BLaER1 treated with 17β-estradiol and CSF1 and Interleukin-3, amounts not matched to agents 10 nM and 100 nM (cell line): ENCODE results near the gene EVPL.
A peak's percentile ranks its signal among the peaks of the same experiment; 100 is the strongest.
"Not testable (repeated sequence)": the region's sequence is repeated elsewhere in the genome, so short reads cannot be mapped to it uniquely, and the experiment has no call there.

ENCODE experiments used
- H3K27ac ChIP-seq, 11 experiments: shearing (Covaris generic); formaldehyde crosslinking; 2 replicates each; pipeline ENCODE4 v1.8.1; 2022
- H3K27me3 ChIP-seq, 11 experiments: shearing (Covaris generic); formaldehyde crosslinking; 2 replicates each; pipeline ENCODE4 v1.8.1; 2022
- H3K36me3 ChIP-seq, 11 experiments: shearing (Covaris generic); formaldehyde crosslinking; 2 replicates each; pipeline ENCODE4 v1.8.1; 2022
- H3K4me1 ChIP-seq, 10 experiments: shearing (Covaris generic); formaldehyde crosslinking; 2 replicates each; pipeline ENCODE4 v1.8.1; 2022
- H3K4me2 ChIP-seq, 11 experiments: shearing (Covaris generic); formaldehyde crosslinking; 2 replicates each; pipeline ENCODE4 v1.8.1; 2022
- H3K4me3 ChIP-seq, 10 experiments: shearing (Covaris generic); formaldehyde crosslinking; 2 replicates each; pipeline ENCODE4 v1.8.1; 2022
- H3K9ac ChIP-seq, 11 experiments: shearing (Covaris generic); formaldehyde crosslinking; 2 replicates each; pipeline ENCODE4 v1.8.1; 2022
- H3K9me3 ChIP-seq, 11 experiments: shearing (Covaris generic); formaldehyde crosslinking; replicated peaks in 1 of 11; 2 replicates each; pipeline ENCODE4 v1.8.1; 2022
- H4K20me1 ChIP-seq, 11 experiments: shearing (Covaris generic); formaldehyde crosslinking; 2 replicates each; pipeline ENCODE4 v1.8.1; 2022
- Cebpa-rat ChIP-seq, 11 experiments: shearing (Covaris generic); IDR thresholded peaks; 2 replicates each; pipeline ENCODE4 v1.8.1; 2022

EVPL gene

GRCh38 chr17:76049836-76050537 lies 22.9 kb upstream of the EVPL start:
- Histone ChIP-seq H3K9ac (peak overlapping the region in 7 of 11 experiments; percentile 3 to 44 (median 16); a peak in 2 of 22 replicates), H3K27ac (peak overlapping the region in 2 of 11 experiments; percentile 9 to 16; a peak in 1 of 22 replicates), H3K9me3 (no peaks in the 10 kb centered on the region), H3K36me3 (peaks cover 95 to 100% (median 98%) of the 10 kb centered on the region in 11 experiments), H3K4me2 (peak overlapping the region in 2 of 11 experiments; percentile 2 to 21; a peak in 1 of 22 replicates), H3K27me3 (no peaks in the 10 kb centered on the region), H3K4me1 (peaks cover 0 to 54% (median 22%) of the 10 kb centered on the region in 10 experiments; a peak in 12 of 20 replicates), H4K20me1 (peaks cover 7 to 59% (median 35%) of the 10 kb centered on the region in 11 experiments; a peak in 16 of 22 replicates), H3K4me3 (no peak overlapping the region)
- TF ChIP-seq Cebpa-rat (IDR thresholded peaks at IDR 0.05), result no peak

DNA sequence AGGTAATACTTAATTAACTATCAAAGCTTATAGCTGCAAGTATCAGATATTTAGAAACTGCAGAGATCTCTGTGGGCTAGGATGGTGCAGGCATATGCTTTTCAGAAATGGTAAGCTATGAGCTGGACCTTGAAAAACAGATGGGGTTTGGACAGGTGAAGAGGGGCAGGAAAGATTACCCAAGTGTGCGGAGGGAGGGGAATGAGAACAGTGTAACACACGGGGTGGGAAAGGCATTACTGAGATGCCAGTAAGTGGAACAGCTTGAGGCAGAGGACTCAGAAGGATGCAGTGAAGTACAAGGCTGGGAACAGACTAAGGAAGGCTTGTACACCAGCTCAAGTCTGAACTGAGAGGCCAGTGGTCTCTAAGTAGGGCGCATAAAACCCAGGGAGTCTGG lies 22.1 kb upstream of the EVPL start:
- peaks cover 0 to 50% (median 22%) of the 10 kb centered on the region in 10 experiments; a peak in 12 of 20 replicates for H3K4me1 ChIP-seq
- H3K9ac ChIP-seq, result 0 out of 22 replicates have a peak overlapping the region, but pooled peaks of 1 of the 11 experiments have one; percentile 3
- no peak overlapping the region for H3K4me3 ChIP-seq
- no peaks in the 10 kb centered on the region for H3K9me3 ChIP-seq
- peaks cover 7 to 62% (median 35%) of the 10 kb centered on the region in 11 experiments; a peak in 16 of 22 replicates for H4K20me1 ChIP-seq
- H3K27me3 ChIP-seq, result no peaks in the 10 kb centered on the region
- TF ChIP-seq Cebpa-rat (IDR thresholded peaks at IDR 0.05), result no peak
- H3K27ac ChIP-seq, result no peak overlapping the region; a peak in 1 of 22 replicates
- H3K4me2 ChIP-seq, result no peak overlapping the region
- peaks cover 96 to 100% (median 98%) of the 10 kb centered on the region in 11 experiments for H3K36me3 ChIP-seq

GRCh38 chr17:76048711-76049110 lies 21.6 kb upstream of the EVPL start:
- Histone ChIP-seq H3K9ac (peak overlapping the region in 1 of 11 experiments; percentile 24; a peak in 1 of 22 replicates), H3K4me2 (peak overlapping the region in 5 of 11 experiments; percentile 23 to 60 (median 40); a peak in 9 of 22 replicates), H4K20me1 (peaks cover 7 to 63% (median 35%) of the 10 kb centered on the region in 11 experiments; a peak in 16 of 22 replicates), H3K9me3 (no peaks in the 10 kb centered on the region), H3K27me3 (no peaks in the 10 kb centered on the region), H3K4me3 (no peak overlapping the region), H3K36me3 (peaks cover 96 to 100% (median 98%) of the 10 kb centered on the region in 11 experiments), H3K4me1 (peaks cover 0 to 45% (median 20%) of the 10 kb centered on the region in 10 experiments; a peak in 12 of 20 replicates), H3K27ac (no peak overlapping the region; a peak in 1 of 22 replicates)
- no peak for TF ChIP-seq Cebpa-rat (IDR thresholded peaks at IDR 0.05)

DNA sequence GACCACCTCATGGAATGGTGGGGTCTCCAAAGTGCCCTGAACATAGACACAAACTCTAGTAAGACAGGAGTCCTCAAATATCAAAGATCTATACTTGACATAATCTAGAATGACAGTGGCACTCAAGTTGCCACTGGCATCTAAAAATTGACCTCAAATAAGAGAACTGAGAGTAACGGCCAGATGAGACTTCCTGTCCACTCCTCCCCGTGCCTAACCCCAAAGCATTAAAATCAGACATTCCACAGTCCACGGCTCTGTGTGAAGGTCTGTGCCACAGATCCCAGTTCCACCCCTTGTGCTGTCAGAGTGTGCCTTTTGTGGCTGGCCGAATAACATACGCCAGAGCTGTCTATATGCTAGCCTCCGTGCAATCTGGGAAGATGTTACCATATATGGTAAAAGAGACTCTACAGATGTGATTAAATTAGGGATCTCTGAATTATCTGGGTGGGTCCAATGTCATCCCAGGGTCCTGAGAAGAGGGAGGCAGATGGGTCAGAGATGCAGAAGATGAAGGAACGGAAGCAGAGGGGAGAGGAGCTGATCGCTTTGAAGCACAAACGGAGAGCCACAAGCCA lies 21.0 kb upstream of the EVPL start:
- Histone ChIP-seq H3K4me2 (peak overlapping the region in 5 of 11 experiments; percentile 23 to 60 (median 40); a peak in 10 of 22 replicates), H3K9ac (peak overlapping the region in 1 of 11 experiments; percentile 24; a peak in 2 of 22 replicates), H3K9me3 (no peaks in the 10 kb centered on the region), H3K27ac (no peak overlapping the region), H3K36me3 (peaks cover 96 to 100% (median 98%) of the 10 kb centered on the region in 11 experiments), H3K4me3 (no peak overlapping the region), H4K20me1 (peaks cover 7 to 64% (median 35%) of the 10 kb centered on the region in 11 experiments; a peak in 16 of 22 replicates), H3K4me1 (peaks cover 0 to 39% (median 17%) of the 10 kb centered on the region in 10 experiments; a peak in 12 of 20 replicates), H3K27me3 (no peaks in the 10 kb centered on the region)
- no peak for TF ChIP-seq Cebpa-rat (IDR thresholded peaks at IDR 0.05)

DNA sequence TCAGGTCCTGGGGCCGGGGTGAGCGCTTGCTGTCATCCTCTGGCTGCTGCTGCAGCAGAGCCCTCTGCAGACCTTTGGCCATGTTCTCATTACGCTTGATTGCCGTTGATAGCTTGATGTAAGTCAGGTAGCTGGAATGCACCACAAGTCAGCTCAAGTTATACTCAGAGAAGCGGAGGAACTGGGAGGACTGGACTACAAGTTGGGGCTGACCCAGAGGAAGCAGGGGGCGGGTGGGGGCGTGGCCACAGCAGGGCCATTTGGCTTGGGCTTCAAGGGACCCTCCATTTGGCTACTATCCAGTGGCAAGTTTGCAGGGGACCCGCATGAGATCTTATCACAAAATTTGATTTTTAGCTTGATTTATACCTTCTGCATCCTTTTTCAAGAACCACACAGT lies 19.0 kb upstream of the EVPL start:
- no peak for TF ChIP-seq Cebpa-rat (IDR thresholded peaks at IDR 0.05)
- Histone ChIP-seq H3K27ac (no peak overlapping the region), H3K9ac (no peak overlapping the region), H3K27me3 (no peaks in the 10 kb centered on the region), H3K4me3 (no peak overlapping the region), H4K20me1 (peaks cover 2 to 64% (median 28%) of the 10 kb centered on the region in 11 experiments; a peak in 15 of 22 replicates), H3K4me2 (no peak overlapping the region), H3K9me3 (no peaks in the 10 kb centered on the region), H3K36me3 (peaks cover 99 to 100% (median 100%) of the 10 kb centered on the region in 11 experiments), H3K4me1 (peaks cover 0 to 37% (median 17%) of the 10 kb centered on the region in 10 experiments; a peak in 12 of 20 replicates)

DNA sequence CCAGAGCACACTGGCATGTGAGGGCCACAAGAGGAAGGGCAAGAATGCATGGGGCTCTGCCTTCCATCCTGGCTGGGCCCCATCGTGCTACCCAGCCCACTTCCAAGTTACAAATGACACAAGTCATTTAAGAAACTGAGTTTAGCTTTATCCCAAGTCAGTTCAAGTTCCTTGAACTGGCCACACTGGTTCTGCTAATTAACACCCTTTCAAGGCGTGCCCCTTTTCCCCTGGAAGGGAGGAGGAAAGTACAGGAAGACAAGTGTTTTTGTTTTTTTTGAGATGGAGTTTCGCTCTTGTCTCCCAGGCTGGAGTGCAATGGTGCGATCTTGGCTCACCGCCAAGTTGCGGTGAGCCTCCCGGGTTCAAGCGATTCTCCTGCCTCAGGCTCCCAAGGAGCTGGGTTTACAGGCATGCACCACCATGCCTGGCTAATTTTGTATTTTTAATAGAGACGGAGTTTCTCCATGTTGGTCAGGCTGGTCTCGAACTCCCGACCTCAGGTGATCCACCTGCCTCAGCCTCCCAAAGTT lies 17.4 kb upstream of the EVPL start:
- not testable (repeated sequence) for H3K27me3 ChIP-seq, H3K4me2 ChIP-seq, H3K4me3 ChIP-seq, H3K9me3 ChIP-seq, H3K9ac ChIP-seq, H3K27ac ChIP-seq
- Histone ChIP-seq H4K20me1 (peaks cover 0 to 57% (median 15%) of the 10 kb centered on the region in 11 experiments; a peak in 12 of 22 replicates), H3K36me3 (peaks cover 99 to 100% (median 100%) of the 10 kb centered on the region in 11 experiments), H3K4me1 (peaks cover 0 to 22% (median 15%) of the 10 kb centered on the region in 10 experiments; a peak in 12 of 20 replicates)

GRCh38 chr17:76042868-76043267 lies 15.8 kb upstream of the EVPL start:
- not testable (repeated sequence) for H3K9me3 ChIP-seq, H3K4me2 ChIP-seq, H3K27me3 ChIP-seq, H3K9ac ChIP-seq, H3K27ac ChIP-seq, H3K4me3 ChIP-seq
- H3K36me3 ChIP-seq, result peaks cover 98 to 100% (median 100%) of the 10 kb centered on the region in 11 experiments
- peaks cover 2 to 16% (median 7%) of the 10 kb centered on the region in 10 experiments for H3K4me1 ChIP-seq
- peaks cover 0 to 48% (median 5%) of the 10 kb centered on the region in 11 experiments; a peak in 8 of 22 replicates for H4K20me1 ChIP-seq

- Histone ChIP-seq H3K27ac (no peak overlapping the region), H3K36me3 (peaks cover 73 to 93% (median 76%) of the 10 kb centered on the region in 11 experiments), H3K9ac (no peak overlapping the region), H3K4me2 (no peak overlapping the region), H3K27me3 (no peaks in the 10 kb centered on the region), H3K4me3 (no peak overlapping the region), H4K20me1 (peaks cover 0 to 46% (median 0%) of the 10 kb centered on the region in 11 experiments; a peak in 6 of 22 replicates), H3K9me3 (no peaks in the 10 kb centered on the region), H3K4me1 (peaks cover 0 to 31% (median 23%) of the 10 kb centered on the region in 10 experiments; a peak in 16 of 20 replicates)
- no peak for TF ChIP-seq Cebpa-rat (IDR thresholded peaks at IDR 0.05)
These were observed 13.3 kb upstream of the EVPL start for GRCh38 chr17:76040376-76040775.
